Upper lobe of left lung (tissue), 6 donors: Measurements from ENCODE around the gene KRT3. TPM values are rescaled to one million over a fixed set of nuclear protein-coding genes. Genes with fewer than 3 reads are reported as not detected.

Experiments
- ATAC-seq, 2 donors: fragments of 200-7000 bp; cut with Tn5 transposase; one replicate each; pipeline ENCODE4 v1.9.1; 2022; ENCODE audit warnings: mild to moderate bottlenecking in 2 of 2, moderate library complexity in 2 of 2; ENCODE audit not compliant: low FRiP score in 2 of 2
- DNase-seq, 2 donors: peaks; one replicate each; pipeline ENCODE4 v3.0.0-alpha.2; 2019 to 2020
- H3K27ac ChIP-seq, 4 donors: fragments of 200-600 bp; sonication (generic); one replicate each; pipeline ENCODE4 v1.5.1; 2016 to 2019
- H3K27me3 ChIP-seq, 4 donors: fragments of 200-600 bp; sonication (generic); one replicate each; pipeline ENCODE4 v1.5.1; 2017 to 2019
- H3K36me3 ChIP-seq, 4 donors: fragments of 200-600 bp; sonication (generic); one replicate each; pipeline ENCODE4 v1.5.1; 2016 to 2019
- H3K4me1 ChIP-seq, 4 donors: fragments of 200-600 bp; sonication (generic); one replicate each; pipeline ENCODE4 v1.5.1; 2018 to 2019
- H3K4me3 ChIP-seq, 4 donors: fragments of 200-600 bp; sonication (generic); one replicate each; pipeline ENCODE4 v1.5.1; 2017 to 2019; ENCODE audit warnings: mild to moderate bottlenecking in 2 of 4, moderate library complexity in 1 of 4
- H3K9me3 ChIP-seq, 4 donors: fragments of 200-600 bp; sonication (generic); one replicate each; pipeline ENCODE4 v1.5.1; 2018 to 2019
- EP300 ChIP-seq, 4 donors: sonication (generic); formaldehyde crosslinking; IDR thresholded peaks; one replicate each; pipeline ENCODE4 v1.5.1; 2017; ENCODE audit warnings: antibody characterized with exemption in 4 of 4, control low read depth in 2 of 4
- POLR2A ChIP-seq, 4 donors: fragments of 450-650 bp; IDR thresholded peaks; one replicate each; pipeline ENCODE4 v1.5.1; 2016 to 2017; ENCODE audit warnings: antibody characterized with exemption in 4 of 4, mild to moderate bottlenecking in 2 of 4
- POLR2AphosphoS5 ChIP-seq, 2 donors: sonication (generic); formaldehyde crosslinking; IDR thresholded peaks; one replicate each; pipeline ENCODE4 v1.5.1; 2017; ENCODE audit warnings: antibody characterized with exemption in 2 of 2
- WGBS, 2 donors: methylation state at CpG; one replicate each; pipeline ENCODE4 v1.1.5; 2017 to 2018; 5-methylcytosine and 5-hydroxymethylcytosine counted together
- total RNA-seq, 6 donors: library from RNA; depleted of rRNA in 4 of 6; stranded (reverse); fragments of >200 nt in 4 of 6; gene quantifications; one replicate each; pipeline versions ENCODE4 v1.1.0 to v1.2.1, GENCODE V29; 2016 to 2021
- TF ChIP-seq, protein P1 (sequence below), 6 experiments: fragments of 450-650 bp in 4 of 6; fragments of 200-600 bp in 2 of 6; sonication (generic) in 2 of 6; IDR thresholded peaks; one replicate each; pipeline ENCODE4 v1.5.1; 2016 to 2019; ENCODE audit warnings: antibody characterized with exemption in 6 of 6
- donor health status: DM: no; HTN: no; CAD: no; lungs with moderate emphysema.
- donor health status: DM: no; HTN: yes; CAD: no; lungs with severe emphysema.

KRT3 gene
- total RNA-seq, 6 donors from 2014 or later, result not detected

DNA sequence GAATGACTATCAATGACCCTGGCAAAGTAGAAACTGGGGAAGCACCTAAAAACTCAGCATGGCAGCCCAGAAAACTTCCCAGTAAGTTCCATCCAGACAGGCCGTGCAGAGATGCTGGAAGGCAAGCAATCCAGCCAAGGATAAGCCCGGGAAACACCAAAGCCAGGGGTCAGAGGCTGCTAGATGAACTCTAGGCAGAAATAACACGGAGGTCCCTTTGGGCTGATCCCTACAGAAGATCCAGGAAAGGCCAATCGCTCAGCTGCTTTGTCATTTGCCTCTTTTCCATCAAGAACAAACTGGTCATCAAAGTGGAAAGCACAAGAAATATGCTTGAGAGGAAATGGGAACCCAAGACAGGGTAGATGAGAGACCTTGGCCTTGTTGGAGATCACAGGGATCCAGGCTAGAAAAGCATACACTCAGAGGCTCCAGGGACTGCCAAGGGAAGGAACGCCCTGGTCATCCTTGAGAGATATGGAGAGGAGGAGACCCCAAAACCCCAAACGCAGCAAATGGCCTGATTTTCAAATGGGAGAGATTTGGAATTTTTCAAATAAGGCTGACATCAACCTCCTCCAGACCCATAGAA lies 31.7 kb upstream of the KRT3 start:
- Histone ChIP-seq H3K4me3 (no peak overlapping the region), H3K9me3 (no peaks in the 10 kb centered on the region), H3K36me3 (no peaks in the 10 kb centered on the region), H3K27ac (no peak overlapping the region), H3K27me3 (no peaks in the 10 kb centered on the region), H3K4me1 (peaks cover 0 to 5% (median under 1%) of the 10 kb centered on the region in 4 donors)
- no peak for TF ChIP-seq POLR2A (IDR thresholded peaks at IDR 0.05)
- no peak for TF ChIP-seq POLR2AphosphoS5 (IDR thresholded peaks at IDR 0.05)
- TF ChIP-seq EP300 (IDR thresholded peaks at IDR 0.05), result no peak
- TF ChIP-seq, protein P1, sequence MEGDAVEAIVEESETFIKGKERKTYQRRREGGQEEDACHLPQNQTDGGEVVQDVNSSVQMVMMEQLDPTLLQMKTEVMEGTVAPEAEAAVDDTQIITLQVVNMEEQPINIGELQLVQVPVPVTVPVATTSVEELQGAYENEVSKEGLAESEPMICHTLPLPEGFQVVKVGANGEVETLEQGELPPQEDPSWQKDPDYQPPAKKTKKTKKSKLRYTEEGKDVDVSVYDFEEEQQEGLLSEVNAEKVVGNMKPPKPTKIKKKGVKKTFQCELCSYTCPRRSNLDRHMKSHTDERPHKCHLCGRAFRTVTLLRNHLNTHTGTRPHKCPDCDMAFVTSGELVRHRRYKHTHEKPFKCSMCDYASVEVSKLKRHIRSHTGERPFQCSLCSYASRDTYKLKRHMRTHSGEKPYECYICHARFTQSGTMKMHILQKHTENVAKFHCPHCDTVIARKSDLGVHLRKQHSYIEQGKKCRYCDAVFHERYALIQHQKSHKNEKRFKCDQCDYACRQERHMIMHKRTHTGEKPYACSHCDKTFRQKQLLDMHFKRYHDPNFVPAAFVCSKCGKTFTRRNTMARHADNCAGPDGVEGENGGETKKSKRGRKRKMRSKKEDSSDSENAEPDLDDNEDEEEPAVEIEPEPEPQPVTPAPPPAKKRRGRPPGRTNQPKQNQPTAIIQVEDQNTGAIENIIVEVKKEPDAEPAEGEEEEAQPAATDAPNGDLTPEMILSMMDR (IDR thresholded peaks at IDR 0.05), result no peak
- DNase-seq (no peak), ATAC-seq (no peak)
- WGBS, 2 donors, result 86 to 90% methylated on average over 6 of the region's 6 CpGs

DNA sequence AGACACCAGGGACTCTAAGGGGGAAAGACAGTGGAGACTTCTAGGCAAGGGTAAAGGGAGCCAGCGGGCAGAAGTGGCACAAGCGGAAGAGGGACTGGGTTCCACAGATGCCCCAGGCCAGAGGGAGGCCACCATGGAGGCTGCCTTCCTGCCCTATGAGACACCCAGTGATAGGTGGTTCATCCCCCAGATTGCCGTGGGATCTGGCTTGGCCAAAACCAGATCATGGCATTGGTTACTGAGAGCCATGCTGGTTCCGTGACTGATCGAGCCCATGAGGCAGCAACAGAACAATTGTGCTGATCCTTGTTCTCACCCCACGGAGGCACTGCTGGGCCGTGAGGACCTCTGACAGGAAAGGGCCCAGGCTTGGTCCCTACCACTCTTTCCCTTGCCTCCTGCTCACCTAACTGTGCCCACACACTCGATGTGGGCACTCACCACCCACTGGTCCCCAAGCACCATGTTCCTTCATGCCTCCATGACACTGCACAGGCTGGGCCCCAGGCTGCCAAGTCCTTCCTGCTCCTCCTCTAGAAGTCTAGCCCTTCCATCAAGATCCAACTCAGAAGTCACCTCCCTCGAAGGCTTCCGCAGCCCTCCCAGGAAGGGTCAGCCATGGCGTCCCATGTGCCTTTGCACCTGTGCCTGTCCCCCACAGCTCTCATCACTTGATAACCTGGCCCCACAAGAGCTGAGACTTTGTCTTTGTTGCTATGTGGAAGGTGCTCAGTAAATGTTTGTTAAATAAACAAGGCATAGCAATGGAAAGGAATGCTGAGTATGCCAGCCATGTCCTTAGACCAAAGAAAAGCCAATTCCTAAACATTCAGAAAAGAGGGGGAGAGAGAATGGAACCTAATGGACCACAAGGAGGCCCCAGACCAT lies 30.9 kb upstream of the KRT3 start:
- Histone ChIP-seq H3K9me3 (no peaks in the 10 kb centered on the region), H3K27ac (no peak overlapping the region), H3K36me3 (no peaks in the 10 kb centered on the region), H3K27me3 (no peaks in the 10 kb centered on the region), H3K4me3 (no peak overlapping the region), H3K4me1 (peaks cover 0 to 12% (median 2%) of the 10 kb centered on the region in 4 donors)
- ATAC-seq (no peak), DNase-seq (no peak)
- 87 to 89% methylated on average over 9 to 11 of the region's 11 CpGs for WGBS, 2 donors
- TF ChIP-seq, protein P1 (IDR thresholded peaks at IDR 0.05), result no peak
- TF ChIP-seq POLR2AphosphoS5 (IDR thresholded peaks at IDR 0.05) (no peak), EP300 (IDR thresholded peaks at IDR 0.05) (no peak)

DNA sequence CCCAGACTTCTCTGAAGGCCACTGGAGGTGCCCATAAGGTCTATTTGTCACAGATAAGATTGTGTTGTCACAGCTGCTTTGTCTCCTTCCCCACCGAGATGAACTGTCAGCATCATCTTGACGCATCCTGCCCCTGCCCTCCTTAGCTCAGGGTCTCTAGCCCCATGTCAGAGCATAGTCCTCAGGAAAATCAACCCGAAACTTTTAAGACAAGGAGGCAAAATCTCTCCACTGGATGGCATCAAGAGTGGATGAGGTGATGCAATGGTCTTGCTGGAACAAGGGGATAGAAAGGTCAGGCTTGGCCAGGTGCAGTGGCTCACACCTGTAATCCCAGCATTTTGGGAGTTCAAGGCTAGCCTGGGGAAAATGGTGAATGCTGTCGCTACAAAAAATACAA lies 30.0 kb upstream of the KRT3 start:
- Histone ChIP-seq H3K4me3 (no peak overlapping the region), H3K27ac (no peak overlapping the region), H3K4me1 (peaks cover 0 to 14% (median 2%) of the 10 kb centered on the region in 4 donors), H3K27me3 (no peaks in the 10 kb centered on the region), H3K36me3 (no peaks in the 10 kb centered on the region), H3K9me3 (no peaks in the 10 kb centered on the region)
- 75 to 80% methylated on average over 4 of the region's 4 CpGs for WGBS, 2 donors
- ATAC-seq (no peak), DNase-seq (no peak)
- TF ChIP-seq, protein P1 (IDR thresholded peaks at IDR 0.05), result no peak
- TF ChIP-seq EP300 (IDR thresholded peaks at IDR 0.05) (no peak), POLR2A (IDR thresholded peaks at IDR 0.05) (no peak), POLR2AphosphoS5 (IDR thresholded peaks at IDR 0.05) (no peak)

DNA sequence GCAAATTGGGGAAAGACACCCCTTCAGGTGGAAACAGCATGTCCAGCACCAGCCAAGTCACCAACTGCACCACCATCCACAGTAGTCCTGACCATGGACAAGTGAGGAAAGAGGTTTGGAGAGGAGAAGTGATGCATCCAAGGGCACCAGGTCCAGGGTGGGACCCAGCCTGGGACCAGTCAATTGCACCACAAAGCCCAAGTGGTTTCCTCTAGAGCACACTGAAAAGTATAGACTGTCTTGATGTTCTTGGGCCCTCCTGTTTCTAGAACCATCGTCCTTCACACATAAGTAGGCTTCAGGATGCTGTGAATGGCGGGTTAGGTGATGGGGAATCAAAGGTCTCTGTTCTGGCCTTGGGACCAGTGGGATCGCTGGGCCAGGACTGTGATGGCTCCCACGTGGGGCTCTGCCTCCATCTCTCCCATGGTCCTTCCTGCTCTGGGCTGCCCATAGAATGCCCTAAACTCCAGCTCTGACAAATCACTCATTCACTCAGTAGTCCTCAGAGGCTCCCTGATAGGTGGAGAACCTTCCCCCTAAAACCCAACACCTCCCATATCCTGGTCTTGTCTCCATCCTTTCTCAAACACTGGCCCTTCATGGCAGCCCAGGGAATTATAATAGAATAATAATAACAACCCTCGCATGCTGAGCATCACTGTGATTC lies 29.0 kb upstream of the KRT3 start:
- Histone ChIP-seq H3K27me3 (no peaks in the 10 kb centered on the region), H3K4me3 (no peak overlapping the region), H3K27ac (no peak overlapping the region), H3K36me3 (no peaks in the 10 kb centered on the region), H3K4me1 (peaks cover 0 to 14% (median 2%) of the 10 kb centered on the region in 4 donors), H3K9me3 (no peaks in the 10 kb centered on the region)
- DNase-seq, result no peak
- WGBS, 2 donors, result 92 to 100% methylated on average over 1 to 5 of the region's 5 CpGs
- no peak for ATAC-seq
- TF ChIP-seq POLR2AphosphoS5 (IDR thresholded peaks at IDR 0.05), result no peak
- TF ChIP-seq, protein P1 (IDR thresholded peaks at IDR 0.05), result no peak
- no peak for TF ChIP-seq EP300 (IDR thresholded peaks at IDR 0.05)
